H9 (cell line): ENCODE measurements around the gene SHMT1. TPM values are rescaled to one million over a fixed set of nuclear protein-coding genes. Genes with fewer than 3 reads are reported as not detected.

Experiments used
- DNase-seq: peaks from one replicate; pipeline ENCODE4 v3.0.0-alpha.2; 2017
- H2AFZ ChIP-seq: one replicate; pipeline ENCODE4 v1.6.1; 2013; ENCODE audit warnings: mild to moderate bottlenecking, low read length, control low read depth, moderate library complexity
- H2AK5ac ChIP-seq: 2 replicates; pipeline ENCODE4 v1.6.1; 2013; ENCODE audit warnings: low read length, control low read depth, mixed read lengths; ENCODE audit not compliant: insufficient read length
- H2BK120ac ChIP-seq: one replicate; pipeline ENCODE4 v1.6.1; 2013; ENCODE audit warnings: low read depth, mild to moderate bottlenecking, low read length, control low read depth, inconsistent platforms; ENCODE audit not compliant: poor library complexity, severe bottlenecking
- H2BK12ac ChIP-seq: 2 replicates; pipeline ENCODE4 v1.6.1; 2013; ENCODE audit warnings: low read length, control low read depth, mixed read lengths, low read depth; ENCODE audit not compliant: insufficient read length
- H2BK15ac ChIP-seq: 2 replicates; pipeline ENCODE4 v1.6.1; 2013; ENCODE audit warnings: low read depth, low read length, control low read depth
- H2BK20ac ChIP-seq: one replicate; pipeline ENCODE4 v1.6.1; 2013; ENCODE audit warnings: low read depth, mild to moderate bottlenecking, low read length, control low read depth, inconsistent platforms; ENCODE audit not compliant: poor library complexity, severe bottlenecking
- H2BK5ac ChIP-seq: 2 replicates; pipeline ENCODE4 v1.6.1; 2013; ENCODE audit warnings: low read length, control low read depth, mixed read lengths; ENCODE audit not compliant: insufficient read length
- H3K14ac ChIP-seq: 2 replicates; pipeline ENCODE4 v1.6.1; 2013; ENCODE audit warnings: low read length, control low read depth; ENCODE audit not compliant: insufficient read depth
- H3K18ac ChIP-seq: 2 replicates; pipeline ENCODE4 v1.6.1; 2013; ENCODE audit warnings: low read depth, mild to moderate bottlenecking, mixed read lengths, low read length, control low read depth; ENCODE audit not compliant: insufficient read length
- H3K23ac ChIP-seq: 2 replicates; pipeline ENCODE4 v1.6.1; 2013; ENCODE audit warnings: low read length, control low read depth, mixed read lengths, low read depth; ENCODE audit not compliant: insufficient read length
- H3K23me2 ChIP-seq: 2 replicates; pipeline ENCODE4 v1.6.1; 2013; ENCODE audit warnings: low read depth, mild to moderate bottlenecking, mixed read lengths, low read length, control low read depth; ENCODE audit not compliant: insufficient read length, poor library complexity, severe bottlenecking
- H3K27ac ChIP-seq: 2 replicates; pipeline ENCODE4 v1.5.1; 2013; ENCODE audit warnings: low read length, control low read depth, mixed read lengths, low read depth; ENCODE audit not compliant: insufficient read length
- H3K27me3 ChIP-seq: 2 replicates; pipeline ENCODE4 v1.6.1; 2013; ENCODE audit warnings: low read length, control low read depth, inconsistent platforms; ENCODE audit not compliant: insufficient read depth
- H3K4ac ChIP-seq: 2 replicates; pipeline ENCODE4 v1.6.1; 2013; ENCODE audit warnings: low read depth, mild to moderate bottlenecking, control low read depth, inconsistent platforms, low read length, moderate library complexity
- H3K4me1 ChIP-seq: 2 replicates; pipeline ENCODE4 v1.6.1; 2013; ENCODE audit warnings: low read length, control low read depth, inconsistent platforms; ENCODE audit not compliant: insufficient read depth
- H3K4me2 ChIP-seq: 2 replicates; pipeline ENCODE4 v1.6.1; 2013; ENCODE audit warnings: low read length, control low read depth, mixed read lengths; ENCODE audit not compliant: insufficient read length, insufficient read depth
- H3K56ac ChIP-seq: 2 replicates; pipeline ENCODE4 v1.6.1; 2013; ENCODE audit warnings: low read depth, mild to moderate bottlenecking, mixed read lengths, low read length, control low read depth; ENCODE audit not compliant: insufficient read length
- H3K79me1 ChIP-seq: 2 replicates; pipeline ENCODE4 v1.6.1; 2013; ENCODE audit warnings: low read depth, mild to moderate bottlenecking, moderate library complexity, low read length, control low read depth, inconsistent platforms; ENCODE audit not compliant: insufficient read depth, poor library complexity, severe bottlenecking
- H3K79me2 ChIP-seq: 2 replicates; pipeline ENCODE4 v1.6.1; 2013; ENCODE audit warnings: low read length, control low read depth, inconsistent platforms; ENCODE audit not compliant: insufficient read depth
- H3K9ac ChIP-seq: 2 replicates; pipeline ENCODE4 v1.6.1; 2013; ENCODE audit warnings: low read length, control low read depth, mixed read lengths; ENCODE audit not compliant: insufficient read length; ENCODE audit errors: extremely low read depth
- H3K9me3 ChIP-seq: one replicate; pipeline ENCODE4 v1.6.1; 2013; ENCODE audit warnings: low read depth, low read length, inconsistent platforms; ENCODE audit not compliant: control insufficient read depth
- H3T11ph ChIP-seq: one replicate; pipeline ENCODE4 v1.6.1; 2013; ENCODE audit warnings: mild to moderate bottlenecking, low read length, control low read depth, inconsistent platforms
- H4K20me1 ChIP-seq: one replicate; pipeline ENCODE4 v1.6.1; 2013; ENCODE audit not compliant: control insufficient read depth, insufficient read length, insufficient read depth
- H4K5ac ChIP-seq: 2 replicates; pipeline ENCODE4 v1.6.1; 2013; ENCODE audit warnings: low read depth, mild to moderate bottlenecking, mixed read lengths, low read length, control low read depth; ENCODE audit not compliant: insufficient read length
- H4K8ac ChIP-seq: replicated peaks from 2 replicates; pipeline ENCODE4 v1.6.1; 2013; ENCODE audit warnings: low read length, control low read depth, mixed read lengths, low read depth; ENCODE audit not compliant: insufficient read length
- H4K91ac ChIP-seq: 2 replicates; pipeline ENCODE4 v1.6.1; 2013; ENCODE audit warnings: low read depth, mild to moderate bottlenecking, moderate library complexity, mixed read lengths, low read length, control low read depth; ENCODE audit not compliant: insufficient read length
- H3K27ac Mint-ChIP-seq, 3 experiments: 2 replicates in 2 of 3; 3 replicates in 1 of 3; pipeline ENCODE4 v1.8.0; 2020 to 2021; ENCODE audit warnings: mixed read lengths in 3 of 3, mild to moderate bottlenecking in 1 of 3, moderate library complexity in 1 of 3
- H3K27me3 Mint-ChIP-seq: 2 replicates; pipeline ENCODE4 v1.8.0; 2021; ENCODE audit warnings: low read depth, mild to moderate bottlenecking, moderate library complexity, mixed read lengths
- H3K36me3 Mint-ChIP-seq, 3 experiments: 2 replicates in 2 of 3; 3 replicates in 1 of 3; pipeline ENCODE4 v1.8.0; 2020 to 2021; ENCODE audit warnings: low read depth in 3 of 3, mixed read lengths in 3 of 3; ENCODE audit not compliant: insufficient read depth in 1 of 3
- H3K4me1 Mint-ChIP-seq, 2 experiments: 2 replicates each; pipeline ENCODE4 v1.8.0; 2020; ENCODE audit warnings: mixed read lengths in 2 of 2
- H3K4me3 Mint-ChIP-seq, 2 experiments: 2 replicates in 1 of 2; 3 replicates in 1 of 2; pipeline ENCODE4 v1.8.0; 2020 to 2021; ENCODE audit warnings: mild to moderate bottlenecking in 2 of 2, mixed read lengths in 2 of 2, moderate library complexity in 1 of 2
- H3K9me3 Mint-ChIP-seq, 2 experiments: 2 replicates in 1 of 2; 3 replicates in 1 of 2; pipeline ENCODE4 v1.8.0; 2020; ENCODE audit warnings: mild to moderate bottlenecking in 2 of 2, mixed read lengths in 2 of 2, moderate library complexity in 1 of 2
- WGBS: extraction: QIAGEN DNeasy Blood & Tissue Kit; methylation state at CpG from one replicate; pipeline ENCODE4 v1.1.7; 2013; ENCODE audit warnings: missing lambda C conversion rate, low lambda C conversion rate, mixed read lengths; ENCODE audit not compliant: insufficient read length; ENCODE audit errors: extremely low coverage; 5-methylcytosine and 5-hydroxymethylcytosine counted together
- total RNA-seq: library from RNA; stranded (reverse); gene quantifications from 2 replicates; pipeline ENCODE4 v1.2.1, GENCODE V29; 2021
- TF ChIP-seq, protein P1 (sequence below): fragments of 200-600 bp; sonication (generic); conservative IDR thresholded peaks from 3 replicates; pipeline ENCODE4 v1.8.0; 2021; ENCODE audit warnings: antibody characterized with exemption, mild to moderate bottlenecking

The SHMT1 gene
- total RNA-seq, 1 experiment from 2014 or later = 42.8 TPM

DNA sequence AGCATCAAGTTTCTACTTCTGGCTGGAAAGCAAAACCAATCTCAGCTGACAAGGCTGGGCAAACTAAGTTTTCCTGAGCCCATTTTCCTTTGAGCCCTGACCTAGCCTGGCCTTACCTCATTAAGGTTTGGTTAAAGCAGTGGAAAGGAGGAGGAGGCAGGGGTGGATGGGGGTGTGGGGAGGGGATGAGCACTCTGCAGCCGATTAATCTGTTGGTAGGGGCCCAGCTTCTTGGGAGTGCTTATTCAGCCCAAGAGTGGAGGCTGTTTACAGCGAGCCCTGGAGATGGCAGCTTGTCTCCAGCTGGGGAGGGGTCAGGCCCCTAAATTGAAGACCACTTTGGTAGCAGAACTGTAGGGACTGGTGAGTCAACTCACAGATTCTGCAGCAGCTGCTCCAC, 36.3 kb downstream of the SHMT1 start:
- Mint-ChIP-seq H3K27me3 (peaks cover 1% of the 10 kb centered on the region; the same call in 1 of the 2 replicates), H3K4me3 (no peak overlapping the region), H3K27ac (peak overlapping the region in 1 of 3 experiments; percentile 66; a peak in 1 of 7 replicates), H3K9me3 (no peaks in the 10 kb centered on the region; a peak in 1 of 5 replicates), H3K36me3 (peaks cover 32 to 83% (median 55%) of the 10 kb centered on the region in 3 experiments), H3K4me1 (no peaks in the 10 kb centered on the region)
- Histone ChIP-seq H2AFZ (no peak overlapping the region), H3K79me2 (no peaks in the 10 kb centered on the region), H3K23ac (no peak overlapping the region), H4K5ac (no peak overlapping the region), H2BK5ac (no peak overlapping the region), H3K14ac (no peak overlapping the region), H4K8ac (no peak overlapping the region), H3K27ac (no peak overlapping the region), H2BK120ac (no peak overlapping the region), H2BK15ac (no peak overlapping the region), H3K79me1 (no peaks in the 10 kb centered on the region), H3K23me2 (no peaks in the 10 kb centered on the region), H3K18ac (no peak overlapping the region), H3K9me3 (no peaks in the 10 kb centered on the region), H3K27me3 (no peaks in the 10 kb centered on the region), H3K9ac (no peak overlapping the region), H4K91ac (no peak overlapping the region), H3K4me1 (no peaks in the 10 kb centered on the region), H3T11ph (no peak overlapping the region), H3K56ac (no peak overlapping the region), H2BK20ac (no peak overlapping the region), H4K20me1 (no peaks in the 10 kb centered on the region), H2AK5ac (no peak overlapping the region), H3K4me2 (no peak overlapping the region), H3K4ac (no peak overlapping the region), H2BK12ac (no peak overlapping the region)
- TF ChIP-seq, protein P1, sequence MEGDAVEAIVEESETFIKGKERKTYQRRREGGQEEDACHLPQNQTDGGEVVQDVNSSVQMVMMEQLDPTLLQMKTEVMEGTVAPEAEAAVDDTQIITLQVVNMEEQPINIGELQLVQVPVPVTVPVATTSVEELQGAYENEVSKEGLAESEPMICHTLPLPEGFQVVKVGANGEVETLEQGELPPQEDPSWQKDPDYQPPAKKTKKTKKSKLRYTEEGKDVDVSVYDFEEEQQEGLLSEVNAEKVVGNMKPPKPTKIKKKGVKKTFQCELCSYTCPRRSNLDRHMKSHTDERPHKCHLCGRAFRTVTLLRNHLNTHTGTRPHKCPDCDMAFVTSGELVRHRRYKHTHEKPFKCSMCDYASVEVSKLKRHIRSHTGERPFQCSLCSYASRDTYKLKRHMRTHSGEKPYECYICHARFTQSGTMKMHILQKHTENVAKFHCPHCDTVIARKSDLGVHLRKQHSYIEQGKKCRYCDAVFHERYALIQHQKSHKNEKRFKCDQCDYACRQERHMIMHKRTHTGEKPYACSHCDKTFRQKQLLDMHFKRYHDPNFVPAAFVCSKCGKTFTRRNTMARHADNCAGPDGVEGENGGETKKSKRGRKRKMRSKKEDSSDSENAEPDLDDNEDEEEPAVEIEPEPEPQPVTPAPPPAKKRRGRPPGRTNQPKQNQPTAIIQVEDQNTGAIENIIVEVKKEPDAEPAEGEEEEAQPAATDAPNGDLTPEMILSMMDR = no peak
- no CpG with 5 or more reads among the region's 2 CpGs for WGBS
- no peak for DNase-seq
